Duodenal mucosa (tissue), 2 donors: ENCODE measurements around the gene DENND5B.

ENCODE experiments used
- H3K27ac ChIP-seq: one replicate; pipeline ENCODE4 v1.7.0; 2013; ENCODE audit warnings: low read depth, low read length
- H3K27me3 ChIP-seq, 2 donors: one replicate each; pipeline ENCODE4 v1.7.0; 2013; ENCODE audit warnings: low read length in 2 of 2, control low read depth in 1 of 2; ENCODE audit not compliant: insufficient read depth in 2 of 2, control insufficient read depth in 1 of 2
- H3K36me3 ChIP-seq, 2 donors: one replicate each; pipeline ENCODE4 v1.7.0; 2013; ENCODE audit warnings: low read length in 2 of 2, control low read depth in 1 of 2; ENCODE audit not compliant: insufficient read depth in 2 of 2, control insufficient read depth in 1 of 2
- H3K4me1 ChIP-seq, 2 donors: one replicate each; pipeline ENCODE4 v1.7.0; 2013; ENCODE audit warnings: low read length in 2 of 2, control low read depth in 1 of 2; ENCODE audit not compliant: insufficient read depth in 2 of 2, control insufficient read depth in 1 of 2
- H3K4me3 ChIP-seq, 2 donors: one replicate each; pipeline ENCODE4 v1.7.0; 2013; ENCODE audit warnings: low read length in 2 of 2, low read depth in 1 of 2
- H3K9ac ChIP-seq, 2 donors: one replicate each; pipeline ENCODE4 v1.7.0; 2013; ENCODE audit warnings: low read length in 2 of 2, low read depth in 1 of 2
- H3K9me3 ChIP-seq, 2 donors: one replicate each; pipeline ENCODE4 v1.7.0; 2013; ENCODE audit warnings: low read length in 2 of 2, control low read depth in 1 of 2; ENCODE audit not compliant: control insufficient read depth in 1 of 2

DENND5B gene

DNA sequence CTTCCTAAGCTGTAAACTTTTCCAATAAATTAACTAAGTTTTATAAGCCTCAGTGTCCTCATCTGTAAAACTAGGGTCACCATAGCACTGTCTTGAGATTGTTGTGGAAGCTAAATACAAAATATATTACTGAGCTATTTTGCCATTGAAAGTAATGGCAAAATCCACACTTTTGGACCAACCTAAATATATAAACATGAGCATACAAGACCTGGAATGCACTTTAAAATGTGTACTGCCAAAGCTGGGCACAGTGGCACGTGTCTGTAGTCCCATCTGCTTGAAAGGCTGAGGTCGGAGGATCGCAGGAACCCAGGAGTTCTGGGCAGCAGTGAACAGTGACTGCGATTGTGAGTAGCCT is 235.2 kb downstream of the DENND5B start:
- no peaks in the 10 kb centered on the region for H3K36me3 ChIP-seq
- no peaks in the 10 kb centered on the region for H3K27me3 ChIP-seq
- H3K4me3 ChIP-seq = no peak overlapping the region
- H3K9me3 ChIP-seq = no peaks in the 10 kb centered on the region
- H3K9ac ChIP-seq = peak overlapping the region in 1 of 2 donors; percentile 10
- H3K4me1 ChIP-seq = peaks cover 6 to 19% of the 10 kb centered on the region in 2 donors
- H3K27ac ChIP-seq = no peak overlapping the region

DNA sequence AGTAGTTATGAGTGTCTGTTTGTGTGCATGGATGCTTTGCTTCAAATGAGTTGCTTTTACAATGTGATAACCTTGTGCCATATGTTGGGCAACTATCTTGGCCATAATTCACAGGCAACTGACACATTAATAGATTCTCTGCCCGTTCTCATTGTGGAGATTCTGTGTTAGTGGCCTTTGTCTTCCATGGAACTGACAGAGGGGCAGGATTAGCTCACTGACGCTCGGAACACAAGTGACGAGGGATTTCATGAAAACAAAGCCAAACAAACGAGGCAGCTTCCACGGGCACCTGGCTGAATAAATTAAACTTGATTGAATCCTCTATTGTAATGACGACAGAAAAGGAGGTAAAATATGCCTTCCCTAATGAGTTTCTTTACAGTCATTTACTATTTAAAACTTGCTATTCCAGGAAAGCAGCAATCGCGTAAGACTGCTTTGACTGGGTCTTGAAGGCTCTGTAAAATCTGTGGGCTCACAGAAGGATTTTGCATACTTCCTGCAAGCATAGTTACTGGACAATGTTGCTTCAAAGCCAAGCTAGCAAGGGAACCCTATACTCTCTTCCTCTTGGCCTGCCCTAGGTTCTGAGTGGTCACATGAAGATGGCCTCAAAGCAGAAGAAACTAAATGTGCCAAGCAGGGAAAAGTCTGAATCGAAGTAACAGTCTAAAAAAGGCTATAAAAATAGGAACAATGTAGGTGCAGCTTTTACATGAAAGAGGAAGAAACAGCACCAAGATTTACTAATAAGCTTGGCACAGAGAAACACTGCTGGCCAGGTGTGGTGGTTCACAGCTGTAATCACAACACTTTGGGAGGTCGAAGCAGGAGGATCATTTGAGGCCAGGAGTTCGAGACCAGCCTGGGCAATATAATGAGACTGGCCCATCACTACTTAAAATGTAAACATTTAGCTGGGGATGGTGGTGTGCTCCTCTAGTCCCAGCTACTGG is 236.9 kb downstream of the DENND5B start:
- no peaks in the 10 kb centered on the region for H3K9me3 ChIP-seq
- no peaks in the 10 kb centered on the region for H3K27me3 ChIP-seq
- H3K4me1 ChIP-seq = peaks cover 6 to 19% of the 10 kb centered on the region in 2 donors
- H3K4me3 ChIP-seq = no peak overlapping the region
- no peak overlapping the region for H3K9ac ChIP-seq
- H3K27ac ChIP-seq = no peak overlapping the region
- H3K36me3 ChIP-seq = no peaks in the 10 kb centered on the region

DNA sequence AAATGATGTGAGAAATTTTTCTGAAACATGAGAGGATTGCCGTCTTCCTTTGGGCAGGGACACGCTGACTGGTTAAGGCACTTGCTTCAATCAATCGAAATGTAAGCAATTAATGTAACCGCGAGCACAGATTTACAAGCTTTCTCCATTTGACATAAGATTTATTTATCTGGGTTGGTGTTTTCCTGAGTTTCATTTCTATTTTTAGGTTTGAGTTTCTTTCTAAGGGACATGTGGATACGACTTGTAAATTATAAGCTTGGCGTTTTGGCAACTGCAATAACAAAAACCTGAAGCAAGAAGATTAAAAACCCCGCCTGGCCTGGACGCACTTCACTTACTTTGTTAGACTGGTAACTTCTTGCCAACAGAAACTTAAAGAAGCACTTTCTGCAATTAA is 244.7 kb downstream of the DENND5B start:
- Histone ChIP-seq H3K4me1 (no peaks in the 10 kb centered on the region), H3K27me3 (no peaks in the 10 kb centered on the region), H3K4me3 (no peak overlapping the region), H3K9me3 (no peaks in the 10 kb centered on the region), H3K27ac (no peak overlapping the region), H3K9ac (no peak overlapping the region), H3K36me3 (no peaks in the 10 kb centered on the region)

DNA sequence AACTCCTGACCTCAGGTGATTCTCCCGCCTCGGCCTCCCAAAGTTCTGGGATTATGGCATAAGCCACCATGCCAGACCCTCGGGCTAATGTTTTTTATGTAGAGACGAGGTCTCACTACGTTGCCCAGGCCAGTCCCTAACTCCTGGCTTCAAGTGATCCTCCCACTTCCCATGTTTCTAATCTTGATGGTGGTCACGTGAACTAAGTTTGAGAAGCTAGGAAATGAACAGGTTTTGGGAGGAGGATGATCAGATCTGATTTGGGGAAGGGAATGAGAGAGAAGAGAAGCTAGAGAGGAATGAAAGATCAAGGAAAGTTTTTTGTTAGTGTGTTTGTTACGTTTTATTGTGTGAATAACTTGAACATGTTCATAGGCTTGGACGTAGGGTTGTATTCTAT is 247.8 kb downstream of the DENND5B start:
- no peak overlapping the region for H3K9ac ChIP-seq
- no peaks in the 10 kb centered on the region for H3K27me3 ChIP-seq
- H3K4me3 ChIP-seq = no peak overlapping the region
- no peak overlapping the region for H3K27ac ChIP-seq
- H3K9me3 ChIP-seq = no peaks in the 10 kb centered on the region
- H3K36me3 ChIP-seq = no peaks in the 10 kb centered on the region
- peaks cover 2 to 4% of the 10 kb centered on the region in 2 donors for H3K4me1 ChIP-seq

DNA sequence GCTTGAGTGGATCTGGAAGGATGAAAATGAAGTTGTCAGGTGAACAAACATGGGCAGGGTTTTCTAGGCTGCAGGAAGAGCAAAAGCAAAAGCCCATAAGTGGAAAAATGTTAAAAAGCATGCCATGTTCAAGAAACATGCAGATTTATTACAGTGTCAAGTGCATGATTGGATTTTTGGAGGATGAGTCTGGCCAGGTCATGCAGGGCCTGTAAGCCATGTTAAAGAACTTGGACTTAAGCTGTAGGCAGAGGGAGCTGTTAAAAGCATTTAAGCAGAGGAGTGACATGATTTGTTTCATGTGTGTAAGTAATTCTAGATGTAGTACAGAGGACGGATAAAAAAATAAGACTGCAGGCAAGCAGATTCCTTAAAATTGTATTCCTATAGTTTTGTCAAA is 248.7 kb downstream of the DENND5B start:
- no peak overlapping the region for H3K4me3 ChIP-seq
- no peak overlapping the region for H3K27ac ChIP-seq
- no peaks in the 10 kb centered on the region for H3K36me3 ChIP-seq
- no peaks in the 10 kb centered on the region for H3K27me3 ChIP-seq
- no peaks in the 10 kb centered on the region for H3K9me3 ChIP-seq
- no peak overlapping the region for H3K9ac ChIP-seq
- peaks cover 3 to 5% of the 10 kb centered on the region in 2 donors for H3K4me1 ChIP-seq

DNA sequence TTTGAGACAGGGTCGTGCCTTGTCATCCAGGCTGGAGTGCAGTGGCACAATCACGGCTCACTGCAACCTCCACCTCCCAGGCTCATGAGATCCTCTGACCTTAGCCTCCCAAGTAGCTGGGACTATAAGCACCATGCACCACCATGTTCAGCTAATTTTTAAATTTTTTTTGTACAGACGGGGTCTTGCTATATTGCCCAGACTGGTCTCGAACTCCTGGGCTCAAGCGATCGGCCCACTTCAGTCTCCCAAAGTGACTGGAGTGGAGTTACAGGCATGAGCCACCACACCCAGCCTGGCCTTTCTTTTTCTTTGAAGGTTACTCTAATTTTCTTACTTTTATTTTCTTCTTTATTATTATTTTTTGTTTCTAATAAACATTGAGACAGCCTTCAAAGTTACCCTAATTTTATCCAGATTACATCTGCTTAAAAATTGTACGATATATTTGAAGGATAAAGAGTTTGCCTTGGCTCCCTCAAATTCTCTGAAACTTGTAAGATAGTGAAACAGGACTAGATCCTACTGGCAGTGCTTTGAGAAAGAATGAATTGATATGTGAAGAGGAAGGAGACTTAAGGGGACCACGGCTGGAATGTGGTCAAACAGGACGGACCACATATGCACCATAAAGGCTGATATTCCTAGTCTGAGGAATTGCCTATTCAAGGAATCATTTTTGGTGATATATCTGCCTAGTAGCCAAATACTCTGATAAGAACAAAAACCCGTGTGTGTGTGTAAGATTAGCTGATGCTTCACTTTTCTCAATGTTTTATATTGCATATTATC is 250.9 kb downstream of the DENND5B start:
- Histone ChIP-seq H3K9me3 (no peaks in the 10 kb centered on the region), H3K27me3 (no peaks in the 10 kb centered on the region), H3K36me3 (no peaks in the 10 kb centered on the region), H3K9ac (no peak overlapping the region), H3K4me3 (no peak overlapping the region), H3K27ac (no peak overlapping the region), H3K4me1 (peaks cover 3 to 5% of the 10 kb centered on the region in 2 donors)

DNA sequence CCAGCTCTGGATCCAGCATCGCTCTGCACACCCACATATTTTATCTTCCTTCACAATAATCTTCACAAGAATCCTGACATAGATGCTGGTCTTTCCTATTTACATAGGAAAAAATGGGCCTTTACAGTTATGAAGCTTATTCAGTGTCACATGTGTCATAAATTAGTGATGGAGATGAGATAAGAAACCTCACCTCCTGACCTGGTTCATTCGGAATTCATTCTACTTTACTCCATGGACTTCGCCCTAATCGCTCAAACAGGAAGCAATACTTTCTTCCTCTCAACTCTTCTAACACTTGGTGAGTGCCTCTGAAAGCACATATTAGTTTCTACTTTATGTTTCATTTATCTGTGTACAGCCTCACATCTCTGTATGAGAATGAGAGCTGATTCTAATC is 253.0 kb downstream of the DENND5B start:
- Histone ChIP-seq H3K9me3 (no peaks in the 10 kb centered on the region), H3K9ac (no peak overlapping the region), H3K36me3 (no peaks in the 10 kb centered on the region), H3K27me3 (no peaks in the 10 kb centered on the region), H3K27ac (no peak overlapping the region), H3K4me1 (peaks cover 3 to 5% of the 10 kb centered on the region in 2 donors), H3K4me3 (no peak overlapping the region)
